Urinary bladder (tissue), 4 donors: Measurements from ENCODE around the gene OR1D5. TPM values are rescaled to one million over a fixed set of nuclear protein-coding genes. Genes with fewer than 3 reads are reported as not detected.
A peak's percentile ranks its signal among the peaks of the same experiment; 100 is the strongest.
"Not testable (repeated sequence)": the region's sequence is repeated elsewhere in the genome, so short reads cannot be mapped to it uniquely, and the experiment has no call there.

ENCODE experiments used
- DNase-seq: peaks from one replicate; pipeline ENCODE4 v3.0.0-alpha.2; 2015; ENCODE audit errors: extremely low spot score
- H3K27ac ChIP-seq: one replicate; pipeline ENCODE4 v1.5.1; 2013; ENCODE audit warnings: low read depth, mild to moderate bottlenecking, moderate library complexity
- H3K36me3 ChIP-seq: one replicate; pipeline ENCODE4 v1.6.1; 2013; ENCODE audit warnings: mild to moderate bottlenecking, moderate library complexity; ENCODE audit not compliant: insufficient read depth
- H3K4me1 ChIP-seq: one replicate; pipeline ENCODE4 v1.6.1; 2013; ENCODE audit warnings: mild to moderate bottlenecking, moderate library complexity; ENCODE audit not compliant: insufficient read depth
- H3K4me3 ChIP-seq: one replicate; pipeline ENCODE4 v1.5.1; 2013; ENCODE audit warnings: low read depth, low read length
- WGBS: extraction: QIAGEN DNeasy Blood & Tissue Kit; methylation state at CpG from one replicate; pipeline ENCODE4 v1.1.7; 2013; 5-methylcytosine and 5-hydroxymethylcytosine counted together
- polyA plus RNA-seq: library from polyadenylated mRNA; stranded (reverse); fragments of 200-250 nt; gene quantifications from one replicate; pipeline ENCODE4 v1.2.3, GENCODE V29; 2013
- total RNA-seq: library from RNA; depleted of rRNA; stranded (reverse); fragments of >200 nt; gene quantifications from one replicate; pipeline ENCODE4 v1.2.3, GENCODE V29; 2014
- donor health status: healthy with polysubstance abuse.
- donor health status: healthy.

OR1D5 gene
- total RNA-seq: not detected
- polyA plus RNA-seq: not detected

- not testable (repeated sequence) for H3K27ac ChIP-seq, H3K4me3 ChIP-seq, H3K4me1 ChIP-seq, DNase-seq, H3K36me3 ChIP-seq
- 79% methylated on average over 2 of the region's 2 CpGs for WGBS
These were observed at the start of gene OR1D5 for GRCh38 chr17:3063507-3063906. Gene OR1D5, minus strand, starts transcription at chr17:3063607. Its CDS starts 0 bp downstream, at chr17:3063607.

- Histone ChIP-seq H3K36me3 (no peaks in the 10 kb centered on the region), H3K4me3 (no peak within 1 kb of the TSS), H3K4me1 (no peaks in the 10 kb centered on the region), H3K27ac (no peak within 1 kb of the TSS)
- WGBS: 71% methylated on average over 3 of the region's 3 CpGs
- no peak for DNase-seq
These were observed 40.9 kb upstream of the OR1D5 start, which contains the start of gene OR1D2 for GRCh38 chr17:3104322-3104721. Gene OR1D2, minus strand, starts transcription at chr17:3104422. Its CDS starts 11,426 bp downstream, at chr17:3092996.

GRCh38 chr17:3073850-3074249, 10.4 kb upstream of the OR1D5 start:
- H3K4me1 ChIP-seq, H3K27ac ChIP-seq, H3K4me3 ChIP-seq, H3K36me3 ChIP-seq, DNase-seq: not testable (repeated sequence)
- 48% methylated on average over 4 of the region's 4 CpGs for WGBS

GRCh38 chr17:3065192-3065591, 1.8 kb upstream of the OR1D5 start:
- H3K4me3 ChIP-seq, DNase-seq, H3K36me3 ChIP-seq, H3K27ac ChIP-seq, H3K4me1 ChIP-seq: not testable (repeated sequence)
- no CpG with 5 or more reads among the region's 1 CpG for WGBS

GRCh38 chr17:3062824-3063377, 506 bp downstream of the OR1D5 start:
- not testable (repeated sequence) for H3K36me3 ChIP-seq, DNase-seq, H3K4me1 ChIP-seq, H3K4me3 ChIP-seq, H3K27ac ChIP-seq
- 81% methylated on average over 8 of the region's 8 CpGs for WGBS

- WGBS: 92% methylated on average over 1 of the region's 2 CpGs
- H3K36me3 ChIP-seq, H3K4me3 ChIP-seq, H3K4me1 ChIP-seq, H3K27ac ChIP-seq, DNase-seq: not testable (repeated sequence)
These were observed 8.5 kb downstream of the OR1D5 start for GRCh38 chr17:3054868-3055267.

- Histone ChIP-seq H3K4me3 (no peak overlapping the region), H3K36me3 (no peaks in the 10 kb centered on the region), H3K4me1 (no peaks in the 10 kb centered on the region), H3K27ac (no peak overlapping the region)
- WGBS: 87% methylated on average over 8 of the region's 8 CpGs
- no peak for DNase-seq
These were observed 13.6 kb downstream of the OR1D5 start for GRCh38 chr17:3049705-3050295.

GRCh38 chr17:3048727-3049471, 14.5 kb downstream of the OR1D5 start:
- H3K4me3 ChIP-seq: peak overlapping the region; percentile 38
- no peaks in the 10 kb centered on the region for H3K36me3 ChIP-seq
- no peaks in the 10 kb centered on the region for H3K4me1 ChIP-seq
- under 1% methylated on average over 50 of the region's 50 CpGs for WGBS
- peak; percentile 94 for DNase-seq
- H3K27ac ChIP-seq: no peak overlapping the region

- Histone ChIP-seq H3K4me3 (no peak overlapping the region), H3K36me3 (no peaks in the 10 kb centered on the region), H3K27ac (no peak overlapping the region), H3K4me1 (no peaks in the 10 kb centered on the region)
- 78% methylated on average over 3 of the region's 3 CpGs for WGBS
- DNase-seq: no peak
These were observed 16.7 kb downstream of the OR1D5 start for GRCh38 chr17:3046753-3047152.

GRCh38 chr17:3043737-3044365, 19.6 kb downstream of the OR1D5 start:
- Histone ChIP-seq H3K4me3 (no peak overlapping the region), H3K27ac (no peak overlapping the region), H3K4me1 (no peaks in the 10 kb centered on the region), H3K36me3 (no peaks in the 10 kb centered on the region)
- 64% methylated on average over 11 of the region's 11 CpGs for WGBS
- DNase-seq: no peak

- WGBS: 61% methylated on average over 5 of the region's 5 CpGs
- DNase-seq: no peak
- Histone ChIP-seq H3K4me1 (no peaks in the 10 kb centered on the region), H3K36me3 (no peaks in the 10 kb centered on the region), H3K4me3 (no peak overlapping the region), H3K27ac (no peak overlapping the region)
These were observed 22.5 kb downstream of the OR1D5 start for GRCh38 chr17:3040882-3041281.

- no peaks in the 10 kb centered on the region for H3K4me1 ChIP-seq
- no peaks in the 10 kb centered on the region for H3K36me3 ChIP-seq
- H3K27ac ChIP-seq: no peak overlapping the region
- no peak overlapping the region for H3K4me3 ChIP-seq
- whole genome bisulfite sequencing: 36% methylated on average over 6 of the region's 6 CpGs
- DNase-seq: no peak
These were observed 23.7 kb downstream of the OR1D5 start for GRCh38 chr17:3039736-3040135.

- Histone ChIP-seq H3K4me1 (no peaks in the 10 kb centered on the region), H3K4me3 (no peak overlapping the region), H3K36me3 (no peaks in the 10 kb centered on the region), H3K27ac (no peak overlapping the region)
- WGBS: 54% methylated on average over 5 of the region's 5 CpGs
- no peak for DNase-seq
These were observed 24.5 kb downstream of the OR1D5 start for GRCh38 chr17:3038941-3039340.

- Histone ChIP-seq H3K27ac (no peak overlapping the region), H3K4me3 (no peak overlapping the region), H3K36me3 (no peaks in the 10 kb centered on the region), H3K4me1 (no peaks in the 10 kb centered on the region)
- DNase-seq: no peak
- 51% methylated on average over 9 of the region's 9 CpGs for WGBS
These were observed 26.1 kb downstream of the OR1D5 start for GRCh38 chr17:3037259-3037658.
